Measurements from ENCODE around the gene CFD. TPM values are rescaled to one million over a fixed set of nuclear protein-coding genes. Genes with fewer than 3 reads are reported as not detected.

The CFD gene
- total and polyA plus RNA-seq, 2 experiments from 2014 or later = 3.2 to 5.2 TPM

GRCh38 chr19:825897-826644 is 33.4 kb upstream of the CFD start:
- H3K9ac ChIP-seq = no peak overlapping the region
- H2AFZ ChIP-seq = no peak overlapping the region
- H3K4me3 ChIP-seq = no peak overlapping the region
- no peaks in the 10 kb centered on the region for H3K36me3 ChIP-seq (ENCODE audit: low read depth)
- H3K27me3 ChIP-seq (replicated peaks; ENCODE audit: insufficient read depth) = peaks cover 4% of the 10 kb centered on the region; the same call in 1 of the 2 replicates
- no peak for TF ChIP-seq EZH2phosphoT487 (IDR thresholded peaks at IDR 0.05; ENCODE audit: insufficient read depth, low read depth)
- TF ChIP-seq EZH2 (IDR thresholded peaks at IDR 0.05; ENCODE audit: insufficient read depth, poor library complexity, severe bottlenecking) = no peak
- H4K20me1 ChIP-seq (ENCODE audit: insufficient read depth) = no peaks in the 10 kb centered on the region
- H3K27ac ChIP-seq = no peak overlapping the region
- H3K79me2 ChIP-seq (ENCODE audit: insufficient read depth) = no peaks in the 10 kb centered on the region
- 77 to 82% methylated on average over 19 of the region's 19 CpGs for WGBS, 2 experiments (ENCODE audit: low coverage in 1 of 2, low lambda C conversion rate in 2 of 2, missing lambda C conversion rate in 2 of 2)
- in situ Hi-C loops (cut with MboI) = no loop called here
- no peaks in the 10 kb centered on the region for H3K9me3 ChIP-seq (ENCODE audit: low read depth)
- DNase-seq = no peak
- H3F3A ChIP-seq (ENCODE audit: insufficient read depth) = no peaks in the 10 kb centered on the region
- no peaks in the 10 kb centered on the region for H3K9me2 ChIP-seq (ENCODE audit: insufficient read depth)
- H3K4me1 ChIP-seq (ENCODE audit: insufficient read depth) = no peaks in the 10 kb centered on the region
- no peak overlapping the region for H3K4me2 ChIP-seq (ENCODE audit: unreplicated experiment)

DNA sequence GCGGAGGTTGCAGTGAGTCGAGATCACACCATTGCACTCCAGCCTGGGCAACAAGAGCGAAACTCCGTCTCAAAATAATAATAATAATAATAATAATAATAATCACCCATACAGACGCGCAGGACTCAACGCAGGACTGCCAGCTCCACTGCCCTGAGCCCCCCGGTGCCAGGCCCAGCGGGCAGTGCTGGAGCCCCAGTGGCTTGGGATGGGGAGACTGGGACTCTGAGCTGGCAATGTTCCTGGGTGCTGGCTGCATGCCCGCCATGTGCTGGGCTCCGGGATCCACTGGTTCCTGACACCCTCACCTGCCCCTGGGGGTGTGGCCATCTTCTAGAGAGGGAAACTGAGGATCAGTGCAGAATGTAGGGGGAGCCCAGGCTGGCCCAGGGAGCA is 32.2 kb upstream of the CFD start:
- peaks cover 4% of the 10 kb centered on the region; the same call in 1 of the 2 replicates for H3K27me3 ChIP-seq (replicated peaks; ENCODE audit: insufficient read depth)
- no peak overlapping the region for H3K27ac ChIP-seq
- WGBS, 2 experiments (ENCODE audit: low coverage in 1 of 2, low lambda C conversion rate in 2 of 2, missing lambda C conversion rate in 2 of 2) = 31 to 60% methylated on average over 7 to 11 of the region's 11 CpGs
- no peaks in the 10 kb centered on the region for H3K36me3 ChIP-seq (ENCODE audit: low read depth)
- no peaks in the 10 kb centered on the region for H4K20me1 ChIP-seq (ENCODE audit: insufficient read depth)
- no peak overlapping the region for H3K4me3 ChIP-seq
- H3K9me3 ChIP-seq (ENCODE audit: low read depth) = no peaks in the 10 kb centered on the region
- no peak overlapping the region for H2AFZ ChIP-seq
- no peaks in the 10 kb centered on the region for H3F3A ChIP-seq (ENCODE audit: insufficient read depth)
- no peak for TF ChIP-seq EZH2phosphoT487 (IDR thresholded peaks at IDR 0.05; ENCODE audit: insufficient read depth, low read depth)
- no peak for TF ChIP-seq EZH2 (IDR thresholded peaks at IDR 0.05; ENCODE audit: insufficient read depth, poor library complexity, severe bottlenecking)
- H3K4me2 ChIP-seq (ENCODE audit: unreplicated experiment) = no peak overlapping the region
- H3K4me1 ChIP-seq (ENCODE audit: insufficient read depth) = no peaks in the 10 kb centered on the region
- in situ Hi-C loops (cut with MboI) = no loop called here
- H3K9ac ChIP-seq = no peak overlapping the region
- no peaks in the 10 kb centered on the region for H3K9me2 ChIP-seq (ENCODE audit: insufficient read depth)
- H3K79me2 ChIP-seq (ENCODE audit: insufficient read depth) = no peaks in the 10 kb centered on the region
- no peak for DNase-seq

DNA sequence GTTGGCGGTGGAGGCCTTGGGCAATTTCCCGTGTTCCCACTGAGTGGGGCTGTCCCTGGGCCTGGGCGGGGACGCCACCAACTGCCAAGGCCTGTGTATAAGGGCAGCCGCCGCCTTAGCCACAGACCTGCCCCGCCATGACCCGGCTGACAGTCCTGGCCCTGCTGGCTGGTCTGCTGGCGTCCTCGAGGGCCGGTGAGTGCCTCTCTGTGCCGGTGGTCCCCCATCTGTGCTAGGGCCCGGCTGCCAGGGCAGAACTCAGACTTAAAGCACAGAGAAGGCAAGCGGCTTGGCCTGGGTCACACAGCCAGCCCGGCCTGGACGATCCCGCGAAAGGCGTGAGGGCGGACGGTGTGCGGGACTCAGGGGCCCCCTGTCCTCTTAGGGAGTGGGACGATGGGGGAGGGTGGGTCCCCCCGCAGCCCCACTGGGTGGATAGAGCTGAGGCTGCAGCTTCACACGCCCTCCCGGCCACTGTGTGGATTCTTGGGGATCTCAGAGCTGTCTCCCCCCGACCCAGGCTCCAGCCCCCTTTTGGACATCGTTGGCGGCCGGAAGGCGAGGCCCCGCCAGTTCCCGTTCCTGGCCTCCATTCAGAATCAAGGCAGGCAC is 31.6 kb upstream of the CFD start, which contains the start of gene AZU1:
AZU1 (plus strand) TSS at position 128 of the 612 bp plus-strand sequence; CDS start at position 138, 10 bp downstream.
- Histone ChIP-seq H3K27ac (no peak within 1 kb of the TSS), H4K20me1 (ENCODE audit: insufficient read depth) (no peaks in the 10 kb centered on the region), H3F3A (ENCODE audit: insufficient read depth) (no peaks in the 10 kb centered on the region), H3K9me2 (ENCODE audit: insufficient read depth) (no peaks in the 10 kb centered on the region), H3K4me2 (ENCODE audit: unreplicated experiment) (no peak within 1 kb of the TSS), H3K9ac (no peak within 1 kb of the TSS), H3K79me2 (ENCODE audit: insufficient read depth) (no peaks in the 10 kb centered on the region), H3K4me3 (no peak within 1 kb of the TSS), H3K9me3 (ENCODE audit: low read depth) (no peaks in the 10 kb centered on the region), H2AFZ (no peak within 1 kb of the TSS), H3K27me3 (replicated peaks; ENCODE audit: insufficient read depth) (no peaks in the 10 kb centered on the region; the same call in 1 of the 2 replicates), H3K36me3 (ENCODE audit: low read depth) (no peaks in the 10 kb centered on the region), H3K4me1 (ENCODE audit: insufficient read depth) (no peaks in the 10 kb centered on the region)
- no peak for DNase-seq
- 40 to 44% methylated on average over 30 to 32 of the region's 33 CpGs for WGBS, 2 experiments (ENCODE audit: low coverage in 1 of 2, low lambda C conversion rate in 2 of 2, missing lambda C conversion rate in 2 of 2)
- in situ Hi-C loops (cut with MboI) = no loop called here
- no peak for TF ChIP-seq EZH2phosphoT487 (IDR thresholded peaks at IDR 0.05; ENCODE audit: insufficient read depth, low read depth)
- no peak for TF ChIP-seq EZH2 (IDR thresholded peaks at IDR 0.05; ENCODE audit: insufficient read depth, poor library complexity, severe bottlenecking)

DNA sequence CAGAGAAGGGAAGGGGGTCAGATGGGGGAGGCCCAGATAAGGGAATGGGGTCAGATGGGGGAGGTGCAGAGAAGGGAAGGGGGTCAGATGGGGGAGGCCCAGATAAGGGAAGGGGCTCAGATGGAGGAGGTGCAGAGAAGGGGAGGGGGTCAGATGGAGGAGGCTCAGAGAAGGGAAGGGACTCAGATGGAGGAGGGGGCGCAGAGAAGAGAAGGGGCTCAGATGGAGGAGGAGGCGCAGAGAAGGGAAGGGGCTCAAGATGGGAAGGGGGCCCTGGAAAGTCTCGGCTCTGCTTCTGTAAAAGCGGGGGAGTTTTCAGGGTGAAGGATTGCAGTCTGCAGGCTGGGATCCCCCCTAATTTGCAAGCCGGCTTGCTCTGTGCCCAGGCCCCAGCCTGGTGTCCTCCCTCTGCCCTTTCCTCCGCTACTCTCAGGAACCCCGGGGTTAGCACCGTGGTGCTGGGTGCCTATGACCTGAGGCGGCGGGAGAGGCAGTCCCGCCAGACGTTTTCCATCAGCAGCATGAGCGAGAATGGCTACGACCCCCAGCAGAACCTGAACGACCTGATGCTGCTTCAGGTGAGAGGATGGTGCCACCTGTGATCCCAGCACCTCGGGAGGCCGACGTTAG is 30.2 kb upstream of the CFD start:
- H4K20me1 ChIP-seq (ENCODE audit: insufficient read depth) = no peaks in the 10 kb centered on the region
- H3K27ac ChIP-seq = no peak overlapping the region
- H3K9ac ChIP-seq = no peak overlapping the region
- no peak overlapping the region for H3K4me3 ChIP-seq
- in situ Hi-C loops (cut with MboI) = no loop called here
- no peaks in the 10 kb centered on the region for H3K9me3 ChIP-seq (ENCODE audit: low read depth)
- H3K79me2 ChIP-seq (ENCODE audit: insufficient read depth) = no peaks in the 10 kb centered on the region
- TF ChIP-seq EZH2 (IDR thresholded peaks at IDR 0.05; ENCODE audit: insufficient read depth, poor library complexity, severe bottlenecking) = no peak
- TF ChIP-seq EZH2phosphoT487 (IDR thresholded peaks at IDR 0.05; ENCODE audit: insufficient read depth, low read depth) = no peak
- H3K9me2 ChIP-seq (ENCODE audit: insufficient read depth) = no peaks in the 10 kb centered on the region
- H3K36me3 ChIP-seq (ENCODE audit: low read depth) = no peaks in the 10 kb centered on the region
- 74% methylated on average over 17 to 18 of the region's 18 CpGs for WGBS, 2 experiments (ENCODE audit: low coverage in 1 of 2, low lambda C conversion rate in 2 of 2, missing lambda C conversion rate in 2 of 2)
- no peaks in the 10 kb centered on the region for H3K4me1 ChIP-seq (ENCODE audit: insufficient read depth)
- H3K27me3 ChIP-seq (replicated peaks; ENCODE audit: insufficient read depth) = no peaks in the 10 kb centered on the region
- DNase-seq = no peak
- no peak overlapping the region for H2AFZ ChIP-seq
- no peak overlapping the region for H3K4me2 ChIP-seq (ENCODE audit: unreplicated experiment)
- H3F3A ChIP-seq (ENCODE audit: insufficient read depth) = no peaks in the 10 kb centered on the region

Data from GM23248 (cell line).